GM12865 (cell line): ENCODE results near the gene ATG2A.
A peak's percentile ranks its signal among the peaks of the same experiment; 100 is the strongest.

Experiments used
- DNase-seq: peaks from one replicate; pipeline ENCODE4 v3.0.0; 2010; ENCODE audit warnings: low read depth
- H3K4me3 ChIP-seq: 2 replicates; pipeline ENCODE4 v1.5.1; 2011; ENCODE audit warnings: mild to moderate bottlenecking, low read depth, low read length, control low read depth
- TF ChIP-seq, protein P1 (sequence below): IDR thresholded peaks from 2 replicates; pipeline ENCODE4 v1.5.1; 2011; ENCODE audit warnings: low read length, control low read depth, low read depth, inconsistent platforms; ENCODE audit not compliant: insufficient read depth; ENCODE audit errors: missing control alignments

Gene ATG2A

DNA sequence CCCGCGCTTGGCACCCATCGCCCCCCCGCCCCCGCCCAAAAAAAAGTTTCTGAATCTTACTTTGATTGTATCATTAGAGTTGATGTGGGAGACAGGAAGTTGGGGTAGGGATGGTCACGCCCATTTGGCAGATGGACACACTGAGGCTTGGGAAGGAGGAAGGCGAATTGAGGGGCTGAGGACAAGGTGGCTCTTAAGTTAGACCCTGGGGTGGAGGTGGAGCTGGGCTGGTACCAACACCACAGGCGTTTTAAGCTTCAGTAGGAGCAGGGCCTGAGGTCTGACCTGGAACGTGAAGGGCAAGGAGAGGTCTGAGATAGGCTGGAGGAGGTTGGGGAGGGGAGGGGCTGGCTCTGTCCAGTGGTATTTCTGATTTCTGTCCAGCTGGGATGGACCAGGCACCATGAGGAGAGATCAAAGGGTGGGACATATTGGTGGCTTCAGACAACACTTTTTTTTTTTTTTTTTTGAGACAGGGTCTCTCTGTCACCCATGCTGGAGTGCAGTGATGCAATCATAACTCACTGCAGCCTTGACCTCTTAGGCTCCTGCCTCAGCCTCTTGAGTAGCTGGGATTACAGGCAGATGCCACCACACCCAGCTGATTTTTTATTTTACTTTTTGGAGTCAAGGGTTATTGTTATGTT, 71.8 kb downstream of the ATG2A start:
- TF ChIP-seq, protein P1, sequence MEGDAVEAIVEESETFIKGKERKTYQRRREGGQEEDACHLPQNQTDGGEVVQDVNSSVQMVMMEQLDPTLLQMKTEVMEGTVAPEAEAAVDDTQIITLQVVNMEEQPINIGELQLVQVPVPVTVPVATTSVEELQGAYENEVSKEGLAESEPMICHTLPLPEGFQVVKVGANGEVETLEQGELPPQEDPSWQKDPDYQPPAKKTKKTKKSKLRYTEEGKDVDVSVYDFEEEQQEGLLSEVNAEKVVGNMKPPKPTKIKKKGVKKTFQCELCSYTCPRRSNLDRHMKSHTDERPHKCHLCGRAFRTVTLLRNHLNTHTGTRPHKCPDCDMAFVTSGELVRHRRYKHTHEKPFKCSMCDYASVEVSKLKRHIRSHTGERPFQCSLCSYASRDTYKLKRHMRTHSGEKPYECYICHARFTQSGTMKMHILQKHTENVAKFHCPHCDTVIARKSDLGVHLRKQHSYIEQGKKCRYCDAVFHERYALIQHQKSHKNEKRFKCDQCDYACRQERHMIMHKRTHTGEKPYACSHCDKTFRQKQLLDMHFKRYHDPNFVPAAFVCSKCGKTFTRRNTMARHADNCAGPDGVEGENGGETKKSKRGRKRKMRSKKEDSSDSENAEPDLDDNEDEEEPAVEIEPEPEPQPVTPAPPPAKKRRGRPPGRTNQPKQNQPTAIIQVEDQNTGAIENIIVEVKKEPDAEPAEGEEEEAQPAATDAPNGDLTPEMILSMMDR: no peak
- peak overlapping the region; percentile 51 for H3K4me3 ChIP-seq
- DNase-seq: no peak
